Upper lobe of left lung (tissue), 6 donors: ENCODE data around the gene CHRM4. TPM values are rescaled to one million over a fixed set of nuclear protein-coding genes. Genes with fewer than 3 reads are reported as not detected.

Source experiments
- ATAC-seq, 2 donors: fragments of 200-7000 bp; cut with Tn5 transposase; one replicate each; pipeline ENCODE4 v1.9.1; 2022; ENCODE audit warnings: mild to moderate bottlenecking in 2 of 2, moderate library complexity in 2 of 2; ENCODE audit not compliant: low FRiP score in 2 of 2
- DNase-seq, 2 donors: peaks; one replicate each; pipeline ENCODE4 v3.0.0-alpha.2; 2019 to 2020
- H3K27ac ChIP-seq, 4 donors: fragments of 200-600 bp; sonication (generic); one replicate each; pipeline ENCODE4 v1.5.1; 2016 to 2019
- H3K27me3 ChIP-seq, 4 donors: fragments of 200-600 bp; sonication (generic); one replicate each; pipeline ENCODE4 v1.5.1; 2017 to 2019
- H3K36me3 ChIP-seq, 4 donors: fragments of 200-600 bp; sonication (generic); one replicate each; pipeline ENCODE4 v1.5.1; 2016 to 2019
- H3K4me1 ChIP-seq, 4 donors: fragments of 200-600 bp; sonication (generic); one replicate each; pipeline ENCODE4 v1.5.1; 2018 to 2019
- H3K4me3 ChIP-seq, 4 donors: fragments of 200-600 bp; sonication (generic); one replicate each; pipeline ENCODE4 v1.5.1; 2017 to 2019; ENCODE audit warnings: mild to moderate bottlenecking in 2 of 4, moderate library complexity in 1 of 4
- H3K9me3 ChIP-seq, 4 donors: fragments of 200-600 bp; sonication (generic); one replicate each; pipeline ENCODE4 v1.5.1; 2018 to 2019
- CTCF ChIP-seq, 6 experiments: fragments of 450-650 bp in 4 of 6; fragments of 200-600 bp in 2 of 6; sonication (generic) in 2 of 6; IDR thresholded peaks; one replicate each; pipeline ENCODE4 v1.5.1; 2016 to 2019; ENCODE audit warnings: antibody characterized with exemption in 6 of 6
- EP300 ChIP-seq, 4 donors: sonication (generic); formaldehyde crosslinking; IDR thresholded peaks; one replicate each; pipeline ENCODE4 v1.5.1; 2017; ENCODE audit warnings: antibody characterized with exemption in 4 of 4, control low read depth in 2 of 4
- POLR2A ChIP-seq, 4 donors: fragments of 450-650 bp; IDR thresholded peaks; one replicate each; pipeline ENCODE4 v1.5.1; 2016 to 2017; ENCODE audit warnings: antibody characterized with exemption in 4 of 4, mild to moderate bottlenecking in 2 of 4
- POLR2AphosphoS5 ChIP-seq, 2 donors: sonication (generic); formaldehyde crosslinking; IDR thresholded peaks; one replicate each; pipeline ENCODE4 v1.5.1; 2017; ENCODE audit warnings: antibody characterized with exemption in 2 of 2
- WGBS, 2 donors: methylation state at CpG; one replicate each; pipeline ENCODE4 v1.1.5; 2017 to 2018; 5-methylcytosine and 5-hydroxymethylcytosine counted together
- total RNA-seq, 6 donors: library from RNA; depleted of rRNA in 4 of 6; stranded (reverse); fragments of >200 nt in 4 of 6; gene quantifications; one replicate each; pipeline versions ENCODE4 v1.1.0 to v1.2.1, GENCODE V29; 2016 to 2021
- donor health status: DM: no; HTN: no; CAD: no; lungs with moderate emphysema.
- donor health status: DM: no; HTN: yes; CAD: no; lungs with severe emphysema.

Gene CHRM4
- total RNA-seq, 6 donors from 2014 or later = 0.34 to 1.4 (median 0.53) TPM; not detected in 2

- H3K9me3 ChIP-seq = no peaks in the 10 kb centered on the region
- peaks cover 29 to 46% (median 40%) of the 10 kb centered on the region in 4 donors for H3K4me1 ChIP-seq
- no peak overlapping the region for H3K27ac ChIP-seq
- H3K36me3 ChIP-seq = no peaks in the 10 kb centered on the region
- peaks cover 0 to 52% (median 32%) of the 10 kb centered on the region in 4 donors for H3K27me3 ChIP-seq
- no peak for ATAC-seq
- 5 to 7% methylated on average over 8 to 35 of the region's 49 CpGs for WGBS, 2 donors
- H3K4me3 ChIP-seq = no peak overlapping the region
- peak in 1 of 2 donors; percentile 72 for DNase-seq
- TF ChIP-seq POLR2AphosphoS5 (IDR thresholded peaks at IDR 0.05) (no peak), CTCF (IDR thresholded peaks at IDR 0.05) (no peak), POLR2A (IDR thresholded peaks at IDR 0.05) (no peak), EP300 (IDR thresholded peaks at IDR 0.05) (no peak)
These were observed 1.0 kb downstream of the CHRM4 start for GRCh38 chr11:46390331-46391171.

- no peaks in the 10 kb centered on the region for H3K36me3 ChIP-seq
- peak overlapping the region in 1 of 4 donors; percentile 15 for H3K27ac ChIP-seq
- H3K27me3 ChIP-seq = peaks cover 0 to 52% (median 32%) of the 10 kb centered on the region in 4 donors
- TF ChIP-seq CTCF (IDR thresholded peaks at IDR 0.05) (peak; percentile 72 to 85 (median 78)), POLR2AphosphoS5 (IDR thresholded peaks at IDR 0.05) (no peak), EP300 (IDR thresholded peaks at IDR 0.05) (no peak), POLR2A (IDR thresholded peaks at IDR 0.05) (no peak)
- 1 to 3% methylated on average over 26 to 39 of the region's 80 CpGs for WGBS, 2 donors
- H3K4me1 ChIP-seq = peaks cover 29 to 46% (median 40%) of the 10 kb centered on the region in 4 donors
- H3K9me3 ChIP-seq = no peaks in the 10 kb centered on the region
- ATAC-seq (peak; percentile 73 to 75), DNase-seq (peak; percentile 73 to 95)
- peak overlapping the region in 3 of 4 donors; percentile 29 to 50 (median 46) for H3K4me3 ChIP-seq
These were observed 1.9 kb downstream of the CHRM4 start for GRCh38 chr11:46389450-46390330.

GRCh38 chr11:46388619-46389449 lies 2.7 kb downstream of the CHRM4 start:
- no peaks in the 10 kb centered on the region for H3K36me3 ChIP-seq
- no peak overlapping the region for H3K27ac ChIP-seq
- DNase-seq (no peak), ATAC-seq (no peak)
- peaks cover 29 to 46% (median 40%) of the 10 kb centered on the region in 4 donors for H3K4me1 ChIP-seq
- no peaks in the 10 kb centered on the region for H3K9me3 ChIP-seq
- WGBS, 2 donors = 8 to 10% methylated on average over 8 to 21 of the region's 21 CpGs
- H3K4me3 ChIP-seq = peak overlapping the region in 1 of 4 donors; percentile 50
- TF ChIP-seq POLR2AphosphoS5 (IDR thresholded peaks at IDR 0.05) (no peak), EP300 (IDR thresholded peaks at IDR 0.05) (no peak), CTCF (IDR thresholded peaks at IDR 0.05) (no peak), POLR2A (IDR thresholded peaks at IDR 0.05) (no peak)
- H3K27me3 ChIP-seq = peaks cover 0 to 52% (median 32%) of the 10 kb centered on the region in 4 donors

GRCh38 chr11:46387919-46388618 lies 3.5 kb downstream of the CHRM4 start:
- peaks cover 0 to 52% (median 32%) of the 10 kb centered on the region in 4 donors for H3K27me3 ChIP-seq
- TF ChIP-seq POLR2AphosphoS5 (IDR thresholded peaks at IDR 0.05) = no peak
- peak in 1 of 6 experiments; percentile 6 for TF ChIP-seq CTCF (IDR thresholded peaks at IDR 0.05)
- no peak for TF ChIP-seq POLR2A (IDR thresholded peaks at IDR 0.05)
- TF ChIP-seq EP300 (IDR thresholded peaks at IDR 0.05) = no peak
- H3K9me3 ChIP-seq = no peaks in the 10 kb centered on the region
- peaks cover 29 to 47% (median 39%) of the 10 kb centered on the region in 4 donors for H3K4me1 ChIP-seq
- ATAC-seq = no peak
- H3K36me3 ChIP-seq = no peaks in the 10 kb centered on the region
- 11% methylated on average over 8 to 24 of the region's 24 CpGs for WGBS, 2 donors
- no peak overlapping the region for H3K4me3 ChIP-seq
- peak in 1 of 2 donors; percentile 79 for DNase-seq
- H3K27ac ChIP-seq = no peak overlapping the region
